ENCODE results near the gene CNOT11. TPM values are rescaled to one million over a fixed set of nuclear protein-coding genes. Genes with fewer than 3 reads are reported as not detected.
A peak's percentile ranks its signal among the peaks of the same experiment; 100 is the strongest.
"Not testable (repeated sequence)": the region's sequence is repeated elsewhere in the genome, so short reads cannot be mapped to it uniquely, and the experiment has no call there.

Gene CNOT11
- 10 to 100 TPM; 38.1 to 53.8 (median 43.0) TPM for total RNA-seq (2021; fragmentation: NEBNext Ultra II Directional; extraction: Animal tissue kit (Norgen Biotek cat#: 25700))
- long read RNA-seq, partial matches to known transcripts: 1 of 4 reads
- long read RNA-seq, other reads (novel, unspliced or antisense): 3 of 4 reads

DNA sequence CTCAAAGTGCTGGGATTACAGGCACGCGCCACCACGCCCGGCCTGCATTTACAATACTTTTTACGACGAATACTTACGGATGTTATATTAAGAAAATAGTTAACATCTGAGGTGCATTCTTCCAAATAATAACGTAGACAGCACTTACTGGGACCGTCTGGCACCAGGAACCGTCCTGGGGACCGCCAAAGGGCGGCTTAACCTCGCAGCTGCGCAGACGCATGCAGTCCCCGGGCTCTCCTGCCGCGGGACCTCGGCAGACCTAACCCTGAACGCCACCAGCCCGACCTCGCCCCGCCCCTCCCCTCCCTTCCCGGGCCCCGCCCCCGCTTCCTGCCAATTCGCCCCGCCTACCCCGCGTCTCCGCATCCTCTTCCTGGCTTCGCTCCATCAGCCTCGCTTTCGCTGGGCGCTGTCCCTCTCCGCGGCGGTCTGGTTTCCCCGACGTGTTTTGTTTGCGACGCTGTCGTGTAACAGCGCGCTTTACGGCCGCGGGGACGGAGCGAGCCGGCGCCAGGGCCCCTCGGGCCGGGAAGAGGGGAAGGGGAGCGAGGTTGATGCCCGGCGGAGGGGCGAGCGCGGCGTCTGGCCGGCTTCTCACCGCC is at the start of gene CNOT11:
CNOT11 (plus strand) TSS at position 479 of the 605 bp plus-strand sequence; CDS start at position 558, 79 bp downstream.
- H3K9me3 Mint-ChIP-seq: no peaks in the 10 kb centered on the region
- H3K27me3 Mint-ChIP-seq (ENCODE audit: insufficient read depth): no peaks in the 10 kb centered on the region; the same call in none of the 2 replicates
- peak; percentile 98 for DNase-seq
- H3K27ac Mint-ChIP-seq: peak within 1 kb of the TSS; percentile 94
- peak within 1 kb of the TSS; percentile 99 for H3K4me3 Mint-ChIP-seq
- H3K36me3 Mint-ChIP-seq (ENCODE audit: low read depth): peaks cover 14% of the 10 kb centered on the region
- peaks cover 57% of the 10 kb centered on the region for H3K4me1 Mint-ChIP-seq (ENCODE audit: low read depth)
- TF ChIP-seq, protein P1, sequence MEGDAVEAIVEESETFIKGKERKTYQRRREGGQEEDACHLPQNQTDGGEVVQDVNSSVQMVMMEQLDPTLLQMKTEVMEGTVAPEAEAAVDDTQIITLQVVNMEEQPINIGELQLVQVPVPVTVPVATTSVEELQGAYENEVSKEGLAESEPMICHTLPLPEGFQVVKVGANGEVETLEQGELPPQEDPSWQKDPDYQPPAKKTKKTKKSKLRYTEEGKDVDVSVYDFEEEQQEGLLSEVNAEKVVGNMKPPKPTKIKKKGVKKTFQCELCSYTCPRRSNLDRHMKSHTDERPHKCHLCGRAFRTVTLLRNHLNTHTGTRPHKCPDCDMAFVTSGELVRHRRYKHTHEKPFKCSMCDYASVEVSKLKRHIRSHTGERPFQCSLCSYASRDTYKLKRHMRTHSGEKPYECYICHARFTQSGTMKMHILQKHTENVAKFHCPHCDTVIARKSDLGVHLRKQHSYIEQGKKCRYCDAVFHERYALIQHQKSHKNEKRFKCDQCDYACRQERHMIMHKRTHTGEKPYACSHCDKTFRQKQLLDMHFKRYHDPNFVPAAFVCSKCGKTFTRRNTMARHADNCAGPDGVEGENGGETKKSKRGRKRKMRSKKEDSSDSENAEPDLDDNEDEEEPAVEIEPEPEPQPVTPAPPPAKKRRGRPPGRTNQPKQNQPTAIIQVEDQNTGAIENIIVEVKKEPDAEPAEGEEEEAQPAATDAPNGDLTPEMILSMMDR (IDR thresholded peaks at IDR 0.05): no peak; the same call in 1 of the 2 replicates

DNA sequence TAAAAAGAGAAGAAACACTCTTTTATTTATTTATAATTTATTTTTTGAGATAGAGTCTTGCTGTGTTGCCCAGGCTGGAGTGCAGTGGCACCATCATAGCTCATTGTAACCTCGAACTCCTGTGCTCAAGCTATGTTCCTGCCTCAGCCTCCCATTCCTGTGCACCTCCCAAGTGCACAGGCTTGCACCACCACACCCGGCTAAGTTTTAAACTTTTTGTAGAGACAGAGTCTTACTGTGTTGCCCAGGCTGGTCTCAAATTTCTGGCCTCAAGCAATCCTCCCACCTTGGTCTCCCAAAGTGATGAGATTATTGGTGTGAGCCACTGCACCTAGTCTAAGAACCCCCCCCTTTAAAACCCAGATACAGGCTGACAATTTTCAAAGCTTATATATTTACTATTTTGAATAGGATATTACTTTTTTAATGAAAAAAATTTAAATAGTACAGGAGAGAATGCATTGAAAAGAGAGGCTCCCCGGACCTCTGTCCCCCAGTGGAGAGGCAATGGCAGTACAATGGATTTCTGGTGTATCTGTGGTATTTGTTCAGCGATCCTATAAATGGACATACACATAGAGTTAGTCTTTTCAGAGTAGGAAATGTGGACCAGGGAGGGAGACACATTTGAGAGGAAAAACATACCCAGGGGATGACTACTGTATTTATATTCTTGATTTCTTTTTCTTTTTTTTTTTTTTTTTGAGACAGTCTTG is 48.1 kb upstream of the CNOT11 start:
- no peak for DNase-seq
- peaks cover 2% of the 10 kb centered on the region for H3K27me3 Mint-ChIP-seq (ENCODE audit: insufficient read depth)
- H3K9me3 Mint-ChIP-seq: no peaks in the 10 kb centered on the region
- H3K4me3 Mint-ChIP-seq: peak overlapping the region; percentile 78
- H3K4me1 Mint-ChIP-seq (ENCODE audit: low read depth): peaks cover 25% of the 10 kb centered on the region
- peak overlapping the region; percentile 65; the same call in 1 of the 2 replicates for H3K27ac Mint-ChIP-seq
- TF ChIP-seq, protein P1 (IDR thresholded peaks at IDR 0.05): peak; percentile 43
- H3K36me3 Mint-ChIP-seq (ENCODE audit: low read depth): 0 out of 2 replicates have a peak, but pooled peaks cover under 1% of the 10 kb centered on the region

DNA sequence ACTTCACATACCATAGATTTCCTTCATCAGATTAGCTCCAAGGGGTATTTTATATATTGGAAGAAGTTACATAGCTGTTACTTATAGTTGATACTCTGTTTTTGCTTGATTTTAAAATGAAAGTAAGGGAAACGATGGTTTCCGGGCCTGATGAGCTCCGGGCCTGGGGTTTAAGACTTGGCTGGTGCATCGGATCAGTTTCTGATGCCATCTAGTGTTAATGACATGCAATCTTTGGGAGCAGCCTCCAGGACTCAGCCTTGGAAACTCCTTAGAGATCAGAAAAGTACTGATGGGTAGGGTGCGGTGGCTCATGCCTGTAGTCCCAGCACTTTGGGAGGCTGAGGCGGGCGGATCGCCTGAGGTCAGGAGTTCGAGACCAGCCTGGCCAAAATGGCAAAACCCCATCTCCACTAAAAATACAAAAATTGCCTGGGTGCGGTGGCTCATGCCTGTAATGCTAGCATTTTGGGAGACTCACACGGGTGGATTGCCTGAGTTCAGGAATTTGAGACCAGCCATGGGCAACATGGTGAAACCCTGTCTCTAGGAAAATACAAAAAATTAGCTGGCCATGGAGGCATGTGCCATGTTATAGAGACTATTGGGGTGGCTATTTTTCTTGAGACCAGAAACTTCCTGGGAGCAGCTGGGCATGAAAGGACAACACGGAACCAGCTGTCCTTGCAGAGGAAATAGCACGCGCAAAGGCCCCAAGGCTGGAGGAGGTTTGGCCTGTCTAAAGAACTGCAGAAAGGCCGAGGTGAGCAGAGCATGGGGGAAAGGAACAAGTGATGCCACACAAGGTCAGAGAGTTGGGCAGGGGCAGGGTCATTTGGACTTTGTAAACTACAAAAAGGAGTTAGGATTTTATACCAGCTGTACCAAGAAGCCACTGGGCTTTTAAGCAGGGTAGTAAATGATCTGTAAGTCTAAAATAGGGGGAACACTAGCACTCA is 46.9 kb upstream of the CNOT11 start:
- TF ChIP-seq, protein P1 (IDR thresholded peaks at IDR 0.05): peak; percentile 76
- 0 out of 2 replicates have a peak, but pooled peaks cover 7% of the 10 kb centered on the region for H3K36me3 Mint-ChIP-seq (ENCODE audit: low read depth)
- H3K27me3 Mint-ChIP-seq (ENCODE audit: insufficient read depth): peaks cover 4% of the 10 kb centered on the region
- H3K4me3 Mint-ChIP-seq: peak overlapping the region; percentile 78
- peaks cover 7% of the 10 kb centered on the region for H3K9me3 Mint-ChIP-seq
- DNase-seq: peak; percentile 80
- H3K27ac Mint-ChIP-seq: peak overlapping the region; percentile 65
- peaks cover 17% of the 10 kb centered on the region for H3K4me1 Mint-ChIP-seq (ENCODE audit: low read depth)

DNA sequence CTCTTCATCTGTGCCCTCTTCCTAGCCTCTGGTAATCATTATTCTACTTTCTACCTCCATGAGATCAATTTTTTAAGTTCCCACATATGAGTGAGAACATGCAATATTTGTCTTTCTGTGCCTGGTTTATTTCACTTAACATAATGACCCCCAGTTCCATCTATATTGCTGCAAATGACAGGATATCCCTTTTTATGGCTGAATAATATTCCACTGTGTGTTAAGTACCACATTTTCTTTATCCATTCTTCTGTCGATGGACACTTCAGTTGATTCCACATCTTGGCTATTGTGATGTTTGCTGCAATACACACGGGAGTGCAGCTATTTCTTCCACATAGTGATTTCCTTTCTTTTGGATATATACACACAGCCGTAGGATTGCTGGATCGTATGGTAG is 43.9 kb upstream of the CNOT11 start:
- H3K36me3 Mint-ChIP-seq (ENCODE audit: low read depth): 0 out of 2 replicates have a peak, but pooled peaks cover 7% of the 10 kb centered on the region
- H3K27ac Mint-ChIP-seq: no peak overlapping the region
- H3K4me1 Mint-ChIP-seq (ENCODE audit: low read depth): peaks cover 15% of the 10 kb centered on the region; the same call in 1 of the 2 replicates
- peaks cover 7% of the 10 kb centered on the region for H3K9me3 Mint-ChIP-seq
- peaks cover 3% of the 10 kb centered on the region for H3K27me3 Mint-ChIP-seq (ENCODE audit: insufficient read depth)
- DNase-seq: no peak
- TF ChIP-seq, protein P1 (IDR thresholded peaks at IDR 0.05): no peak
- H3K4me3 Mint-ChIP-seq: no peak overlapping the region

DNA sequence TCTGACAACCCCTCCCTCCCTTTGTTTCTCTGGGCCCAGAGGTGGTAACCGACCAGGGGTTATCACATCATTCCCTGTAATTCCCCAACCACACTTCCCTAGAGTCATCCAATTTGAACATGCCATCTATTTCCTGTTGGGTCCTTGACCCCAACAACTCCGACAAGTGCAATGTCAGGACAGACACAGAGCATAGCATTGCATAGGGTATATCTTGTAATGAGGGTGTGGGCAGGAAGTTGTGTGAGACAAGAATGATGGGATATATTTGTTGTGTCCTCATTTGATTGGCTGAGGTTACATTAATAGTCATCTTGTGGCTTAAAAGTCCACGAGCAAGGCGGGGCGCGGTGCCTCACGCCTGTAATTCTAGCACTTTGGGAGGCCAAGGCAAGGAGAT is 33.4 kb upstream of the CNOT11 start:
- no peak for DNase-seq
- no peak overlapping the region for H3K27ac Mint-ChIP-seq
- no peaks in the 10 kb centered on the region for H3K36me3 Mint-ChIP-seq (ENCODE audit: low read depth)
- H3K27me3 Mint-ChIP-seq (ENCODE audit: insufficient read depth): no peaks in the 10 kb centered on the region; the same call in 1 of the 2 replicates
- H3K4me3 Mint-ChIP-seq: no peak overlapping the region
- TF ChIP-seq, protein P1 (IDR thresholded peaks at IDR 0.05): no peak
- no peaks in the 10 kb centered on the region for H3K9me3 Mint-ChIP-seq
- no peaks in the 10 kb centered on the region; the same call in 1 of the 2 replicates for H3K4me1 Mint-ChIP-seq (ENCODE audit: low read depth)

DNA sequence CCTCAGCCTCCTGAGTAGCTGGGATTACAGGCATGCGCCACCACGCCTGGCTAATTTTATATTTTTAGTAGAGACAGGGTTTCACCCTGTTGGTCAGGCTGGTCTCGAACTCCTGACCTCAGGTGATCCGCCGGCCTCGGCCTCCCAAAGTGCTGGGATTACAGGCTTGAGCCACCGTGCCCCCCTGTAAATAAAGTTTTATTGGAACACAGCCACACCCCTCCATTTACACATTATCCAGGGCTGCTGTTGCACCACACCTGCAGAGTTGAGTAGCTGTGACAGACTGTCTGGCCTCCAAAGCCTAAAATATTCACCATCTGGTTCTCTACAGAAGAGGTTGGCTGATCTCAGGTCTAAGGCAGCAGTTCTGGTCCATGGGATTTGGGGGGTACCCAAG is 32.6 kb upstream of the CNOT11 start:
- H3K4me3 Mint-ChIP-seq; DNase-seq; H3K36me3 Mint-ChIP-seq (ENCODE audit: low read depth); H3K9me3 Mint-ChIP-seq; H3K4me1 Mint-ChIP-seq (ENCODE audit: low read depth); H3K27me3 Mint-ChIP-seq (ENCODE audit: insufficient read depth); H3K27ac Mint-ChIP-seq: not testable (repeated sequence)

All from HFFc6 (cell line).